GM21528 (cell line): ENCODE data around the gene RBKS.

Experiments used
- ATAC-seq: cut with Tn5 transposase; IDR thresholded peaks from one replicate; pipeline ENCODE4 v1.9.1; 2021; ENCODE audit warnings: mild to moderate bottlenecking, moderate library complexity; ENCODE audit not compliant: unreplicated experiment, low FRiP score

RBKS gene

DNA sequence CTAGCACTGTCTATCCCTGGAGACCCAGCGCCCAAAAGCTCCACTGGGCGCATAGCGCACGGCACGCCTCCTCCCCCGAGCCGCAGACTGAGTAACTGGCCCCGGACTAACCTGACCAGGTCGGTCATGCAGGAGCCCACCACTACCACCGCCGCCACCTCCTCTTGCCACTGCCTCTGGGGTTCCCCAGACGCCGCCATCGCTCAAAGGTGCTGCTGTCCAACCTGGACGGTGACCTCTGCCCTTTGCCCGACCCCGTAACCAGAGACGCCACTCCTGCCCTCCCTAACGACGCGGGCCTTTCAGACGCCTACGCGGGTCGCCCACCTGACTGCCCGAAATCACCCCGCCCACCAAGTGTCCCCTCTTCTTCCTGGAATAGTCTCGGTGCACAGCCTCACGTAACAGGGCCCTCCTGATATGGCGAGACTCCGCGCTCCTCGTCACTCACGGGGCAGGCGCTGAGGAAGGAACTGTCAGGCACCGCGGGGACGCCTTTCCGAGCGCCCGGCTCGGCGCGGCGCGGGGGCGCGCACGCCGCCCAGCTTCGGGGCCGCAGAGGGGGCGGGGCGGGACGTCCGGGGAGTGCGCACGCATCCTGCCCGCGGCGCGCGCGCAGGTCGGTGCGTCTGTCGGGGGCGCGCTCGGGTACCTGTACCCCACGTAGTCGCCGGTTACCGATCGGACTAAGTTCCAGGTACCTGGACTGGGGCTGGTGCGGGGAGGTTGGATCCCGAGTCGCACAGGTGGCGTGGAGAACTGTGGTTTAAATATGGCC is at the start of gene RBKS, which contains the start of gene BABAM2:
Gene RBKS (minus strand): TSS at position 242 of the 778 bp plus-strand sequence. CDS start 42 bp downstream, at position 200.
Gene BABAM2 (plus strand): TSS at position 584 of the 778 bp plus-strand sequence. CDS start 3,828 bp downstream, outside the sequence.
- peak; percentile 79 for ATAC-seq

DNA sequence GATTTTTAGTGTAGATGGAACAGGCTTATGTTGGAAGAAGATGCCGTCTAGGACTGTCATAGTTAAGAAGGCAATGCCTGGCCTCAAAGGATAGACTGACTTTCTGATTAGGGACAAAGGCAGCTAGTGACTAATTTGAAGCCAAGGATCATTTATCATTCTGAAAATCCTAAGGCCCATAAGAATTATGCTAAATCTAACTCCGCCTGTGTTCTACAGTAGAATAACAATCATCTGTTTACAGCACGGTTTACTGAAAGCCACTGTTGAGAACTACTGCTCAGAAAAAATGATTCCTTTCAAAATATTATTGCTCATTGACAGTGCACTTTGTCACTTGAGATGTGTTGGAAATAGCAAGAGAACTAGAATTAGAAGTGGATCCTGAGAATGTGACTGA is 44.8 kb upstream of the RBKS start:
- ATAC-seq = no peak

- ATAC-seq = no peak
Measured at GRCh38 chr2:27932396-27932795, 42.2 kb upstream of the RBKS start.

DNA sequence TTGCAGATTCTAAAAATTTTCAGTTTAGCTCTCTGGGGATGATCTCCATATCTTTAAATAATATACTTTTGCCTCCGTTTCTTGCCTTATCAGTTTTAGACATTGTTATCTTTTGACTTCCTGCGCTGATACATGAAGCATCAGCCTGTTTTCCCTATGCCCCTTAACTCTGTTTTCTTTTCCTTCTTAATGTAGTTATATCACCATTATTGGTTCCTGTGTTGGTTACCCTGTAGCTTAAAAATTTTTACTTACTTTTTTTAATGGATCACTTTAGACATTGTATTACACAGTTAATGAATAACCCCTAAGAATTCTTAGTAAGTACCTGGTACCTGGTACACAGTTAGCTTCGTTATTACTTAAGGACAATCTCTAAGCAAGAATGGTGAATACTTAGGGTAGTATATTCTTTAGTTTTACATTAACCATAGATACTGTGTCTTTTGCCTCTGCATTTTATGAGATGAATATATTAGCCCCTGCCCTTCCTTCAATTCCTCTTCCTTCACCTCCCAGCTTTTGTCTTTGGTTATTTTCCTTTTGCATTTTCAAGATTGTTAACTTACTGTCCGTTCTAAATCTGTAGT is 41.3 kb upstream of the RBKS start:
- no peak for ATAC-seq

GRCh38 chr2:27929916-27930486 is 39.8 kb upstream of the RBKS start:
- no peak for ATAC-seq

DNA sequence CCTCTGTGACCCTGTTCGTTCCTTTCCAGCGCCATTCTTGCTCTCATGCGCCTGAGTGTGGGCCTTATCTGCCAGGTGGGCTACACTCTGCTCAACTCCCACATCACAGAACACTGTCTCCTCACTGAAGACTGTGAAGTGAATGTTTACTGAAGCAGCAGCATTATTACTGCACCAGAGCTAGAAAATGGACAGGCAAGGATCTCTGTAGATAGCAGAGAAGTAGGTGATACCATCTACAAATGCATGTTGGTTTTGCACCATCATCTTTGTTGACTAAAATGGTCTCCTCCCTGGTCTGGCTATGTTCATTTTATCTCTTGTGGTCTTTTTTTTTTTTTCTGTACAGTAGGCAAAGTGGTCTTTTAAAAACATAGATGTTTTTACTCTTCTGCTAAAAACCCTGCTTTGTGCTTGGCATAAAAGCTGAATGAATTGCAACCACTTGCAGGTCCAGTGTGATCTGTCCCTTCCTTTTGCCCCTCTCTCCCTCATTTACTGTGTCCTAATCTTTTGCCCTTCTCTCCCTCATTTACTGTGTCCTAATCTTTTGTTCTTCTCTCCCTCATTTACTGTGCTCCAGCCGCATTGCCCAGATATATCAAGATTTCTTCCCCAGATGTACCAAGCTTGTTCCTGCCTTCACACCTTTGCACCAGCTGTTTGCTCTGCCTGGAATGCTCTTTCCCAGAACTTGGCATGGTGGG is 35.7 kb upstream of the RBKS start:
- ATAC-seq = no peak

- ATAC-seq = no peak
Measured at GRCh38 chr2:27922842-27923241, 32.7 kb upstream of the RBKS start.

GRCh38 chr2:27921880-27922547 is 31.8 kb upstream of the RBKS start:
- ATAC-seq = no peak

- ATAC-seq = no peak
Measured at GRCh38 chr2:27921424-27921823, 31.2 kb upstream of the RBKS start.

DNA sequence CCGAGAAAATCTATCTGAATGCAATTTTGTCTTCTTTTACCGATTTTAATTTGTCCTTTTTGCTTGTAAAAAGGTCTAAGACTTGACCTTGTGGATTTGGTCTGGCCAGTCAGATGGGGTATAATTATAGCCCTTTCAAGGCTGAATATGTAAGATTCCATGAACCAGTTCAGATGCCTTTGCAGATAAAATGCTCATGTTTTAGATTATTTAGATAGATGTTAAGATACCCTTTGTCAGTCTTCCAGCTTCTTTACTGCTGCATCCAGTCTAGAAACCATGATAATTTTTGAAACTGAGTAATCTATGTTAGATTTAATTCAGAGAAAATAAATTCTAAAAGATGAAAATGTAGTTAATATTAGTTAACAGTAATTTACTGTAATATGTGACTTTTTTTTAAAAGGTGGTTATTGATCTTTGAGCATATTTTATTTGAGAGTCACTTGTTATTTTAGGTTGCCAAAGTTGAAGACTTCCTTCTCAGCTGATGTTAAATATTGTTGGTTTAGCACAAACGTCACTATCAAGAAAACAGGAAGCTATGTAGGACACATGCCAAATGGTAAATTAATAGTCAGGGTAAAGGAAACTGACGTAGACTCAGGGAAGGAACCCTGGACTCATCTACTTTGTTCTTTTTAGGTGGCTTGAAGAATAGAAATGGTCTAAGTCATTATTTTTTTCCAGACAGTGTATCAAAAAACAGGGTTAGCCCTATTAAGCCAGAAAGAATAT is 30.1 kb upstream of the RBKS start:
- no peak for ATAC-seq

DNA sequence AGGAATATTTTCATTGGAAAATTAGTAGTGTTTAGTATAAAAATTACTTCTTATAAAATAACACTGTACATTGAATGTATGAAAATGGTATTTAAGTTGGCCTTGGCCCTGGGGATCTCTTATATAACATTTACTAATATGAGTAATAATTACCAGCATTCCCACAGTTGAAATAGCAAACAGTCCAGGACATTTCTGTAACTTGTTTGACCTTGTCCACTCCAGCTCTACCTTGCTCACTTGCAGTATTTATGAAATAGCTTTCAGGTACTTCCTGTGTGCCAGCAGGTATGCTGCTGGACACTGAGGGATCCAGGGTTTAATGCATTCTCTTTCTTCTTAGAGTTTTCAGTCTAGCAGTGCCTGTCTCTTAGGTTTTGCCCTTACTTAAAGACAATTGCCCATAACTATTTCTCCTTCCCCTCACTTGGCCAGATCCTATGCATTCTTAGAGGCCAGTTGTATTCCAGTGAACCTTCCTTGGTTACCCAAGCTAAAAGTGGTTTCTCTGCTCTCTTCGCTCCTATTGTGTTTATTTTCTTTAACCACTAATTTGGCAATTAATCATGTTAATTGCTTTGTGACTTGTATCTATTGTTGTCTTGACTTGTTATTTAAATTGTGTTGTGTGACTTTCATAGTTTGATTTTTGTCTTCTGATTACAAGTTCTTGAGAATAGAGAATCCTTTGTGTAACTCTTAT is 26.3 kb upstream of the RBKS start:
- no peak for ATAC-seq

DNA sequence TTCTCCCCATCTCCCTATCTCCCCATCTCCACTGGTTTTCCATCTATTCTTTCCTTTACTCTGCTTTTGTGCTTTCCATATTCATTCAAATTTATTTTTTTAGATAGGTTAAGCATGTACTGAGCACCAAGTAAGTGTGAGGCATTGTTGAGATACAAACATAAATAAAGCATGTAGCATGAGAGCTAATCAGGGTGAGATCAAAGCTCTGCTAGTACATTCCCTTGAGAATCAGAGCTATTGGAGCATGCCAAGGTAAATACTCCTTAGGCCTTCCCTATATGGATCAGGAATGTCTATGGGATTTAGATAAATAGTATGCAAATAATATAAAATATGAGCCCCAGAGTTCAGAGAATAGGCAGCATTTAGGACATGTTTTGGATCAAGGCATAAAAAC is 25.7 kb upstream of the RBKS start:
- no peak for ATAC-seq

- ATAC-seq = no peak
Measured at GRCh38 chr2:27915191-27915590, 25.0 kb upstream of the RBKS start.

DNA sequence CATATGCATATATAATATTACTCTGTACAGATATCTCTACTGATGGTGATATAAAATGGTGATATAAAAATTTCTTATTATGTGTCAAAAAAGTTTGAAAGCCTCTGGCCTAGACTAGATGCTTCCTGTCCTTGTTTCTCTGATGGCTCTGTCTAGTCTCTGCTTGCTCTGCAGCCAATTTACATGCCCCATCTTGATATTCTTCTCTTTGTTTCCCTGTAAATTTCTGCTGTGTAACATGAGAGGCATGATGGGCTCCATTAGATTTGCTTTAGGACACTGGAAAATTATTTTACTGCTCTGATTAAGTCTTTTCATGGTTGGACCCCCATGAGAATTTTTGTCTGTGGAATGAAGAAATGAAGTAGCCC is 24.6 kb upstream of the RBKS start:
- ATAC-seq = no peak

- no peak for ATAC-seq
Measured at GRCh38 chr2:27914041-27914804, 24.0 kb upstream of the RBKS start.

DNA sequence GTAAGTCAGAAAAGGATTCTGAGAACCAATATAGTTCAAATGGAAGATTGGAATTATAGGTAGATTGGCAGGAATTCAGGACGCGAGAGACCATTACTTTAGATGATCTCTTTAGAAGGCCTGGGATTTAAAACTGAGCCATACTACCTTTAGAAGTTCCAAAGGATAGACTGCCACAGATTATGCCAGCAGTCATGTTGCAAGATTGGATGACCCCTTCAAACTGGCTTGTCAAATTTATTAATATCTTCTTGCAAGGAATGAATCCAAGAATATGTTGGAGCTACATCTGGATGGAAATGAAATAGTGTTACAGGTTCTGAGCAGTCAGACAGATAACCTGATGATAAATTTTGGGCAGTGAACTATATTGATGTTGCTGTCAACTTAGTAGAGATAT is 22.3 kb upstream of the RBKS start:
- no peak for ATAC-seq

- ATAC-seq = no peak
Measured at GRCh38 chr2:27911458-27912210, 21.4 kb upstream of the RBKS start.

DNA sequence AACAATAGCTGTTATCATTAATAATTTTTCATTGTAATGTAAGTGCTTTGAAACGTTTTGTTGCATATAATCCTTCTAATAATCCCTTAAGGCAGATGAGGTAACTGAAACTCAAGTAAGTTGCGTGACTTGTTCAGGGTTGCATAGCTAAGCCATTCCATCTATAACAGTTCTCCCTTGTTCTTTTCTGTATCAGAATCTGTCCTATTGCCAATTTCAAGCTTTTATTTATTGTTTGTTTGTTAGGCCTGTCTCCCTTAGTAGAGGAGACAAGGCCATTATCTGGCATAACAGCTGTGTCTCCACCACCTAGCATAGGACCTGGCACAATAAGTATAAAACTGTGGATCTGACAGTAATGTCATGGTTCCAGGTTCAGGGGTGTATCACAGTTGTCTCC is 19.7 kb upstream of the RBKS start:
- no peak for ATAC-seq
